Stimulated activated CD4-positive, alpha-beta T cell treated with anti-CD3 and anti-CD28 coated beads, TNF-alpha, amount 100 ng/mL, for 4 hours (primary cell): ENCODE measurements around the gene KCNQ1.

Experiments used
- DNase-seq, 3 experiments: peaks; one replicate each; pipeline ENCODE4 v3.0.0-alpha.2; 2020; ENCODE audit warnings: low read depth in 3 of 3

The KCNQ1 gene

GRCh38 chr11:2681408-2682145, 236.8 kb downstream of the KCNQ1 start:
- DNase-seq, result no peak

- DNase-seq, result no peak
Observed at GRCh38 chr11:2683806-2684205, 239.0 kb downstream of the KCNQ1 start.

GRCh38 chr11:2684581-2684980, 239.8 kb downstream of the KCNQ1 start:
- DNase-seq, result no peak

- DNase-seq, result no peak
Observed at GRCh38 chr11:2685051-2685450, 240.2 kb downstream of the KCNQ1 start.

- DNase-seq, result no peak
Observed at GRCh38 chr11:2685566-2686359, 241.0 kb downstream of the KCNQ1 start.

GRCh38 chr11:2686360-2687222, 241.8 kb downstream of the KCNQ1 start:
- no peak for DNase-seq

GRCh38 chr11:2687223-2687530, 242.4 kb downstream of the KCNQ1 start:
- DNase-seq, result no peak

GRCh38 chr11:2687782-2688191, 243.0 kb downstream of the KCNQ1 start:
- DNase-seq, result no peak

- no peak for DNase-seq
Observed at GRCh38 chr11:2688381-2689231, 243.8 kb downstream of the KCNQ1 start.

- no peak for DNase-seq
Observed at GRCh38 chr11:2689651-2690575, 245.1 kb downstream of the KCNQ1 start.

GRCh38 chr11:2690596-2691354, 246.0 kb downstream of the KCNQ1 start:
- DNase-seq, result no peak

GRCh38 chr11:2691355-2691761, 246.6 kb downstream of the KCNQ1 start:
- no peak for DNase-seq

- no peak for DNase-seq
Observed at GRCh38 chr11:2691991-2692875, 247.4 kb downstream of the KCNQ1 start.

GRCh38 chr11:2693271-2694261, 248.8 kb downstream of the KCNQ1 start:
- no peak for DNase-seq

GRCh38 chr11:2694495-2694894, 249.7 kb downstream of the KCNQ1 start:
- no peak for DNase-seq

- no peak for DNase-seq
Observed at GRCh38 chr11:2694995-2695939, 250.5 kb downstream of the KCNQ1 start.
